Fibroblast of upper back skin (primary cell): ENCODE measurements around the gene COL25A1.

Experiments used
- DNase-seq: peaks from one replicate; pipeline ENCODE4 v3.0.0-alpha.2; 2013

COL25A1 gene

GRCh38 chr4:109302361-109303139 is at the start of gene COL25A1:
COL25A1 (minus strand) TSS chr4:109302658.
- DNase-seq = peak; percentile 62

- DNase-seq = no peak
These were observed 47.7 kb upstream of the COL25A1 start for GRCh38 chr4:109350121-109350520.

- DNase-seq = peak; percentile 38
These were observed 32.0 kb upstream of the COL25A1 start for GRCh38 chr4:109334129-109335105.

- DNase-seq = no peak
These were observed 30.5 kb upstream of the COL25A1 start for GRCh38 chr4:109332926-109333464.

GRCh38 chr4:109327641-109328040 is 25.2 kb upstream of the COL25A1 start:
- DNase-seq = peak; percentile 31

- no peak for DNase-seq
These were observed 23.2 kb upstream of the COL25A1 start for GRCh38 chr4:109325698-109326097.

GRCh38 chr4:109323348-109323747 is 20.9 kb upstream of the COL25A1 start:
- no peak for DNase-seq

GRCh38 chr4:109321232-109321631 is 18.8 kb upstream of the COL25A1 start:
- DNase-seq = no peak

- DNase-seq = no peak
These were observed 17.2 kb upstream of the COL25A1 start for GRCh38 chr4:109319684-109320083.

- DNase-seq = no peak
These were observed 16.7 kb upstream of the COL25A1 start for GRCh38 chr4:109319156-109319555.

GRCh38 chr4:109315818-109316217 is 13.4 kb upstream of the COL25A1 start:
- peak; percentile 20 for DNase-seq

- no peak for DNase-seq
These were observed 12.9 kb upstream of the COL25A1 start for GRCh38 chr4:109315341-109315740.

GRCh38 chr4:109313168-109314133 is 11.0 kb upstream of the COL25A1 start:
- DNase-seq = no peak

- DNase-seq = peak; percentile 35
These were observed 660 bp upstream of the COL25A1 start for GRCh38 chr4:109303140-109303496.

GRCh38 chr4:109301651-109302360 is 652 bp downstream of the COL25A1 start:
- DNase-seq = no peak

GRCh38 chr4:109298279-109299010 is 4.0 kb downstream of the COL25A1 start:
- DNase-seq = peak; percentile 5

GRCh38 chr4:109296527-109296926 is 5.9 kb downstream of the COL25A1 start:
- DNase-seq = peak; percentile 64

GRCh38 chr4:109295081-109295480 is 7.4 kb downstream of the COL25A1 start:
- no peak for DNase-seq

GRCh38 chr4:109294468-109295020 is 7.9 kb downstream of the COL25A1 start:
- peak; percentile 74 for DNase-seq

- no peak for DNase-seq
These were observed 8.5 kb downstream of the COL25A1 start for GRCh38 chr4:109294006-109294405.
